K562 (cell line): ENCODE results near the gene RGR. TPM values are rescaled to one million over a fixed set of nuclear protein-coding genes. Genes with fewer than 3 reads are reported as not detected.
A peak's percentile ranks its signal among the peaks of the same experiment; 100 is the strongest.

ENCODE experiments used
- ATAC-seq: fragments of 200-7000 bp; cut with Tn5 transposase; 3 replicates; pipeline ENCODE4 v1.9.1; 2020; ENCODE audit warnings: moderate library complexity
- BruUV-seq: library from RNA; stranded (reverse); fragments of 400-500 nt; replicated peaks from 2 replicates; lab custom pipeline; 2021; lab: Mats Ljungman, UMichigan
- CTCF ChIA-PET: fragments of 300-600 bp; formaldehyde crosslinking; extraction: SDS; loops from one replicate; lab custom pipeline; 2021; ENCODE audit warnings: low intra/inter-chr PET ratio; lab: Yijun Ruan, JAX
- POLR2A ChIA-PET: fragments of 300-600, 350-650 bp; sonication (Branson Sonifier 250); formaldehyde crosslinking; extraction: SDS; loops from one replicate; lab custom pipeline; 2021; ENCODE audit warnings: antibody characterized with exemption, inconsistent platforms; lab: Yijun Ruan, JAX
- DNase-seq, 4 experiments: peaks; one replicate each; pipeline versions ENCODE4 v3.0.0 to v3.0.0-alpha.2; 2011 to 2018; ENCODE audit warnings: low spot score in 3 of 4, mixed read lengths in 3 of 4; ENCODE audit errors: extremely low read depth in 1 of 4
- FAIRE-seq: peaks from 2 replicates; lab custom pipeline; 2011; peaks lifted over from hg19 to GRCh38; lab: Jason Lieb, UNC
- H2AFZ ChIP-seq: 2 replicates; pipeline ENCODE4 v1.6.0; 2011; ENCODE audit warnings: low read depth, low read length, control low read depth, inconsistent platforms
- H3K27ac ChIP-seq: fragments of 200-600 bp; 3 replicates; pipeline ENCODE4 v1.8.0; 2011; ENCODE audit warnings: low read depth, mild to moderate bottlenecking, control low read depth, inconsistent platforms, low read length, moderate library complexity, mixed read lengths; ENCODE audit errors: extremely low read depth
- H3K27me3 ChIP-seq, 2 experiments: fragments of 300-600 bp in 1 of 2; 2 replicates in 1 of 2; 3 replicates in 1 of 2; pipeline versions ENCODE4 v1.6.0 to v1.8.0; 2011; ENCODE audit warnings: inconsistent platforms in 2 of 2, low read length in 2 of 2, mild to moderate bottlenecking in 1 of 2, mixed read lengths in 1 of 2, moderate library complexity in 1 of 2; ENCODE audit not compliant: control insufficient read depth in 2 of 2, insufficient read depth in 2 of 2
- H3K36me3 ChIP-seq: fragments of 300-600 bp; 3 replicates; pipeline ENCODE4 v1.8.0; 2011; ENCODE audit warnings: mild to moderate bottlenecking, low read length, inconsistent platforms; ENCODE audit not compliant: control insufficient read depth, insufficient read depth
- H3K4me1 ChIP-seq, 2 experiments: fragments of 200-600 bp in 1 of 2; replicated peaks in 1 of 2; 2 replicates in 1 of 2; 3 replicates in 1 of 2; pipeline versions ENCODE4 v1.5.1 to v1.8.0; 2011; ENCODE audit warnings: inconsistent platforms in 2 of 2, low read length in 2 of 2, mild to moderate bottlenecking in 1 of 2, mixed read lengths in 1 of 2, moderate library complexity in 1 of 2; ENCODE audit not compliant: control insufficient read depth in 2 of 2, insufficient read depth in 2 of 2
- H3K4me2 ChIP-seq: 2 replicates; pipeline ENCODE4 v1.6.1; 2011; ENCODE audit warnings: low read length, control low read depth, inconsistent platforms, mixed read lengths; ENCODE audit not compliant: insufficient read depth
- H3K4me3 ChIP-seq: fragments of 200-600 bp; sonication (generic), shearing (Covaris generic); 2 replicates; pipeline ENCODE4 v1.5.1; 2016; ENCODE audit warnings: control low read depth, inconsistent platforms
- H3K79me2 ChIP-seq: fragments of 200-600 bp; 3 replicates; pipeline ENCODE4 v1.8.0; 2011; ENCODE audit warnings: low read length, inconsistent platforms; ENCODE audit not compliant: control insufficient read depth, insufficient read depth
- H3K9ac ChIP-seq, 2 experiments: 2 replicates each; pipeline versions ENCODE4 v1.6.0 to v1.6.1; 2011; ENCODE audit warnings: low read depth in 2 of 2, low read length in 2 of 2, control low read depth in 1 of 2, inconsistent platforms in 1 of 2, mild to moderate bottlenecking in 1 of 2, mixed read lengths in 1 of 2; ENCODE audit not compliant: insufficient read depth in 1 of 2
- H3K9me1 ChIP-seq: one replicate; pipeline ENCODE4 v1.6.0; 2011; ENCODE audit warnings: inconsistent platforms, mild to moderate bottlenecking, low read length, moderate library complexity; ENCODE audit not compliant: control insufficient read depth, insufficient read depth
- H3K9me3 ChIP-seq: replicated peaks from 2 replicates; pipeline ENCODE4 v1.5.1; 2011; ENCODE audit warnings: low read depth, low read length, inconsistent platforms; ENCODE audit not compliant: control insufficient read depth, insufficient read depth
- H4K20me1 ChIP-seq: replicated peaks from 2 replicates; pipeline ENCODE4 v1.6.1; 2011; ENCODE audit warnings: low read length, inconsistent platforms, mixed read lengths; ENCODE audit not compliant: control insufficient read depth, insufficient read depth
- ATF7 ChIP-seq: fragments of 450-650 bp; IDR thresholded peaks from 2 replicates; pipeline ENCODE4 v1.7.1; 2014; ENCODE audit warnings: mild to moderate bottlenecking, moderate library complexity
- CREBBP ChIP-seq: IDR thresholded peaks from one replicate; pipeline ENCODE4 v1.6.1; 2012; ENCODE audit warnings: low read depth, mild to moderate bottlenecking, control low read depth, inconsistent platforms, low read length
- DACH1 ChIP-seq: fragments of 450-650 bp; IDR thresholded peaks from 2 replicates; pipeline ENCODE4 v1.6.1; 2018; ENCODE audit not compliant: partially characterized antibody
- DNMT1 ChIP-seq: fragments of 450-650 bp; IDR thresholded peaks from 2 replicates; pipeline ENCODE4 v1.6.1; 2016; ENCODE audit warnings: antibody characterized with exemption, mild to moderate bottlenecking
- HEY1 ChIP-seq: fragments of 250-450 bp; sonication (Bioruptor Pico); IDR thresholded peaks from 2 replicates; pipeline ENCODE4 v1.5.0; 2020; ENCODE audit warnings: mild to moderate bottlenecking, moderate library complexity, borderline replicate concordance
- ILF3 ChIP-seq: fragments of 450-650 bp; IDR thresholded peaks from 2 replicates; pipeline ENCODE4 v1.6.1; 2018; ENCODE audit warnings: antibody characterized with exemption, mild to moderate bottlenecking, moderate library complexity, borderline replicate concordance
- JUN ChIP-seq, 2 experiments: sonication (generic) in 1 of 2; formaldehyde crosslinking in 1 of 2; IDR thresholded peaks; 2 replicates each; pipeline versions ENCODE4 v1.6.1 to v1.8.0; 2012 to 2022; ENCODE audit warnings: borderline replicate concordance in 2 of 2, mild to moderate bottlenecking in 2 of 2, improper control_type of control experiment in 1 of 2, low read depth in 1 of 2, low read length in 1 of 2, missing genetic modification reagents in 1 of 2
- JUND ChIP-seq, 2 experiments: IDR thresholded peaks; 2 replicates in 1 of 2; 3 replicates in 1 of 2; pipeline ENCODE4 v1.6.1; 2011; ENCODE audit warnings: borderline replicate concordance in 2 of 2, low read depth in 2 of 2, low read length in 2 of 2, improper control_type of control experiment in 1 of 2, missing biosample characterization in 1 of 2, missing genetic modification characterization in 1 of 2, missing genetic modification reagents in 1 of 2
- KLF1 ChIP-seq: fragments of 450-650 bp; IDR thresholded peaks from 2 replicates; pipeline ENCODE4 v1.6.1; 2016; ENCODE audit warnings: missing genetic modification characterization, missing compliant biosample characterization
- KLF13 ChIP-seq: fragments of 450-650 bp; IDR thresholded peaks from 2 replicates; pipeline ENCODE4 v1.6.1; 2016; ENCODE audit warnings: missing genetic modification characterization, low read depth, mild to moderate bottlenecking, missing compliant biosample characterization, moderate library complexity, borderline replicate concordance
- SOX6 ChIP-seq: fragments of 450-650 bp; IDR thresholded peaks from 2 replicates; pipeline ENCODE4 v1.6.1; 2014; ENCODE audit warnings: mild to moderate bottlenecking
- SPI1 ChIP-seq: IDR thresholded peaks from 2 replicates; pipeline ENCODE4 v1.6.1; 2011; ENCODE audit warnings: low read depth, low read length, control low read depth, borderline replicate concordance
- STAT5A ChIP-seq: IDR thresholded peaks from 2 replicates; pipeline ENCODE4 v1.6.1; 2012; ENCODE audit warnings: low read length, inconsistent platforms, borderline replicate concordance
- ZNF282 ChIP-seq: sonication (generic); formaldehyde crosslinking; IDR thresholded peaks from 2 replicates; pipeline ENCODE4 v1.8.1; 2023; ENCODE audit warnings: missing genetic modification reagents
- WGBS: fragments of 100-300 bp; shearing (Covaris generic); methylation state at CpG from one replicate; pipeline ENCODE4 v1.1.6; 2016; ENCODE audit warnings: low coverage, mixed read lengths; ENCODE audit not compliant: insufficient coverage; ENCODE audit errors: missing lambda C conversion rate; 5-methylcytosine and 5-hydroxymethylcytosine counted together
- in situ Hi-C: fragments of 300-500 bp; cut with MboI; formaldehyde crosslinking; loops from 4 replicates; pipeline ENCODE4 v1.15.0; 2018; ENCODE audit warnings: inconsistent platforms, mixed read lengths
- intact Hi-C: fragments of 100-400 bp; cut with micrococcal nuclease; formaldehyde crosslinking; loops from 2 replicates; pipeline ENCODE4 v1.14.2; 2022
- polyA plus RNA-seq, 8 experiments: library from polyadenylated mRNA; depleted of rRNA in 4 of 8; stranded (reverse) in 5 of 8; unstranded in 3 of 8; fragments of >200 nt; fragmentation: Nextera tagmentation in 2 of 8; fragmentation: Illumina TruSeq in 1 of 8; extraction: Ambion mirVana in 2 of 8; extraction: Trizol in 1 of 8; gene quantifications; 2 replicates each; pipeline versions ENCODE4 v1.2.1 to v1.2.3, GENCODE V29; 2011 to 2014; ENCODE audit warnings: inconsistent platforms in 1 of 8, missing spikeins in 1 of 8
- total RNA-seq, 7 experiments: library from RNA; depleted of rRNA in 6 of 7; stranded (reverse); fragments of >200 nt in 6 of 7; fragmentation: Illumina TruSeq in 2 of 7; extraction: Trizol in 2 of 7; gene quantifications; 2 replicates each; pipeline versions ENCODE4 v1.2.1 to v1.2.3, GENCODE V29; 2011 to 2021; ENCODE audit warnings: low replicate concordance in 1 of 7
- TF ChIP-seq, protein P1 (sequence below): IDR thresholded peaks from 2 replicates; pipeline ENCODE4 v1.6.1; 2011; ENCODE audit warnings: borderline replicate concordance, low read depth, mild to moderate bottlenecking, moderate library complexity, low read length; ENCODE audit not compliant: insufficient read depth, poor library complexity, severe bottlenecking
- TF ChIP-seq, protein P2 (sequence below): sonication (generic); formaldehyde crosslinking; IDR thresholded peaks from 2 replicates; pipeline ENCODE4 v1.8.1; 2023; ENCODE audit warnings: mild to moderate bottlenecking, missing genetic modification reagents
- TF ChIP-seq, protein P3 (sequence below): fragments of 250-450 bp; sonication (Bioruptor Pico); IDR thresholded peaks from 2 replicates; pipeline ENCODE4 v1.9.0; 2021; ENCODE audit warnings: mild to moderate bottlenecking

The RGR gene
- total and polyA plus RNA-seq, 9 of the 15 experiments (the other 6 are each of a cell fraction or from before 2014, with no cell fraction given) = not detected

DNA sequence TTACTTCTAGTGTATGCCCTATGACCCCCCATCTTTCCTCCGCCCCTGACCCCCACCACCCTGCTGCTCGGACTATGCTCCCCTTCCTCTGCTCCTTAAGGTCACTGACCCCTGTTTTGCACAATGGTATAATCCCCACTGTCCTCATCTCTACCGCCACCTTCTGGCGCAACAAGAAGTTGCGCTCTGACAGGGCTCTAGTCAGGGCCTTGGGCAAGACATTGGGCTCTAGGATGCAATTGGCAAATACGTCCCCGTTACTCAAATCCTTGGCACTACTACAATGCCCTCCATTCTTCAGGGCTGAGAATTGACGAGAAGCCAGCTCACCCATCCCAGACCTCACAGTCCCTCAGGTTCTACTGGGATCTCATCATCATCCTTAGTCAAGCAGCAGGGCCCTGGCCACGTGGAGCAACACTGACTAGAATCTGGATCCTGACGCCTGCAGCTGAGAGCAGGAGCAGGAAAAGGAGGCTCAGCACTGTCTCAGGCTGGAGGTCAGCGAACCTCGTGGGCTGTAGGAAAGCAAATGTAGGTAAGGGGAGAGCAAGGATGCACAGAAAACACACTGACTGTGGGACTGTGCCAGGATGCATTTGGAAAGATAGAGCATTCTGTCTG lies 30.1 kb upstream of the RGR start (continued):
- TF ChIP-seq, protein P1, sequence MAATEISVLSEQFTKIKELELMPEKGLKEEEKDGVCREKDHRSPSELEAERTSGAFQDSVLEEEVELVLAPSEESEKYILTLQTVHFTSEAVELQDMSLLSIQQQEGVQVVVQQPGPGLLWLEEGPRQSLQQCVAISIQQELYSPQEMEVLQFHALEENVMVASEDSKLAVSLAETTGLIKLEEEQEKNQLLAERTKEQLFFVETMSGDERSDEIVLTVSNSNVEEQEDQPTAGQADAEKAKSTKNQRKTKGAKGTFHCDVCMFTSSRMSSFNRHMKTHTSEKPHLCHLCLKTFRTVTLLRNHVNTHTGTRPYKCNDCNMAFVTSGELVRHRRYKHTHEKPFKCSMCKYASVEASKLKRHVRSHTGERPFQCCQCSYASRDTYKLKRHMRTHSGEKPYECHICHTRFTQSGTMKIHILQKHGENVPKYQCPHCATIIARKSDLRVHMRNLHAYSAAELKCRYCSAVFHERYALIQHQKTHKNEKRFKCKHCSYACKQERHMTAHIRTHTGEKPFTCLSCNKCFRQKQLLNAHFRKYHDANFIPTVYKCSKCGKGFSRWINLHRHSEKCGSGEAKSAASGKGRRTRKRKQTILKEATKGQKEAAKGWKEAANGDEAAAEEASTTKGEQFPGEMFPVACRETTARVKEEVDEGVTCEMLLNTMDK = peak; percentile 67
- TF ChIP-seq JUND (IDR thresholded peaks at IDR 0.05; ENCODE audit: borderline replicate concordance, low read depth, low read length) (peak; percentile 51; the same call in 1 of the 2 replicates), JUND (tag; IDR thresholded peaks at IDR 0.05; ENCODE audit: borderline replicate concordance, low read depth, low read length) (no peak), CREBBP (no peak), ZNF282 (CRISPR knock-in tag) (no peak)

DNA sequence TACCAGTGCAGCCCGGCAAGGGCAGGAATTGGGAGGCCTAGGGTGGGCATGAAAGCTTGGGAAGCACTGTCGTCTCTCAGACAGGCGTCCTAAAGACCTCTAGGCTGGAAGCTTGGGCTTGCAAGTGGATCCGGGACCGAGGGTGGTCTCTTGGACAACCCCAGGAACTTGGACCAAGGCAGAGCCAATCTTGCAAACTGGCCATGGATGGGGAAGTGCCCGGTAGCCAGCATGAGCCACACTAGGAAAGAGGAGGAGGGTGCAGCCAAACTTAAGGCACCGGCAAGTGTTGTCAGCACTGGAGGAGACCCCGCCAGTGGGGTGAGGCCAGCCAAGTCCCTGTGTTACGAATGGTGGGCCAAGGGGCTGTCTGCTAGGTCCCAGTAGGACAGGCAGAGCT lies 28.0 kb upstream of the RGR start:
- Histone ChIP-seq H3K27me3 (peaks cover 2 to 23% of the 10 kb centered on the region in 2 experiments; a peak in 4 of 5 replicates), H3K79me2 (no peaks in the 10 kb centered on the region), H3K4me2 (no peak overlapping the region), H3K9ac (peak overlapping the region in 1 of 2 experiments; percentile 18; a peak in 1 of 4 replicates), H2AFZ (no peak overlapping the region), H3K9me3 (no peaks in the 10 kb centered on the region), H3K36me3 (no peaks in the 10 kb centered on the region), H3K27ac (no peak overlapping the region), H3K9me1 (no peaks in the 10 kb centered on the region), H3K4me3 (no peak overlapping the region), H4K20me1 (peaks cover 6% of the 10 kb centered on the region; the same call in 1 of the 2 replicates), H3K4me1 (peaks cover 0 to 6% of the 10 kb centered on the region in 2 experiments; a peak in 2 of 5 replicates)
- WGBS = 0% methylated on average over 9 of the region's 9 CpGs
- in situ Hi-C loops = no loop called here
- ATAC-seq = no peak
- CTCF ChIA-PET = no interaction called here
- no peak for FAIRE-seq
- intact Hi-C loops = no loop called here
- DNase-seq = no peak
- POLR2A ChIA-PET = interaction anchor here (0.5 kb wide), 1 partner anchor 587 kb away, joined by 3 read pairs; no protein-coding TSS in a partner anchor
- no TSS peak for BruUV-seq
- TF ChIP-seq SOX6 = no peak
- TF ChIP-seq DACH1 = no peak
- TF ChIP-seq KLF1 (tag) = no peak
- TF ChIP-seq STAT5A = no peak
- TF ChIP-seq ILF3 = no peak
- no peak for TF ChIP-seq JUN (IDR thresholded peaks at IDR 0.05; ENCODE audit: borderline replicate concordance, low read depth, low read length)
- no peak for TF ChIP-seq JUN (CRISPR knock-in tag; IDR thresholded peaks at IDR 0.05; ENCODE audit: borderline replicate concordance)
- no peak for TF ChIP-seq DNMT1
- TF ChIP-seq SPI1 = no peak
- TF ChIP-seq, protein P2, sequence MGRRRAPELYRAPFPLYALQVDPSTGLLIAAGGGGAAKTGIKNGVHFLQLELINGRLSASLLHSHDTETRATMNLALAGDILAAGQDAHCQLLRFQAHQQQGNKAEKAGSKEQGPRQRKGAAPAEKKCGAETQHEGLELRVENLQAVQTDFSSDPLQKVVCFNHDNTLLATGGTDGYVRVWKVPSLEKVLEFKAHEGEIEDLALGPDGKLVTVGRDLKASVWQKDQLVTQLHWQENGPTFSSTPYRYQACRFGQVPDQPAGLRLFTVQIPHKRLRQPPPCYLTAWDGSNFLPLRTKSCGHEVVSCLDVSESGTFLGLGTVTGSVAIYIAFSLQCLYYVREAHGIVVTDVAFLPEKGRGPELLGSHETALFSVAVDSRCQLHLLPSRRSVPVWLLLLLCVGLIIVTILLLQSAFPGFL (CRISPR knock-in tag) = no peak
- no peak for TF ChIP-seq ATF7
- TF ChIP-seq, protein P3, sequence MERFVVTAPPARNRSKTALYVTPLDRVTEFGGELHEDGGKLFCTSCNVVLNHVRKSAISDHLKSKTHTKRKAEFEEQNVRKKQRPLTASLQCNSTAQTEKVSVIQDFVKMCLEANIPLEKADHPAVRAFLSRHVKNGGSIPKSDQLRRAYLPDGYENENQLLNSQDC (CRISPR knock-in tag) = no peak
- TF ChIP-seq KLF13 (tag) = no peak
- no peak for TF ChIP-seq HEY1 (CRISPR knock-in tag)
